ENCODE data around the gene CELSR1. TPM values are rescaled to one million over a fixed set of nuclear protein-coding genes. Genes with fewer than 3 reads are reported as not detected.

Gene CELSR1
- total RNA-seq, 1 experiment from 2014 or later: 22.6 TPM

DNA sequence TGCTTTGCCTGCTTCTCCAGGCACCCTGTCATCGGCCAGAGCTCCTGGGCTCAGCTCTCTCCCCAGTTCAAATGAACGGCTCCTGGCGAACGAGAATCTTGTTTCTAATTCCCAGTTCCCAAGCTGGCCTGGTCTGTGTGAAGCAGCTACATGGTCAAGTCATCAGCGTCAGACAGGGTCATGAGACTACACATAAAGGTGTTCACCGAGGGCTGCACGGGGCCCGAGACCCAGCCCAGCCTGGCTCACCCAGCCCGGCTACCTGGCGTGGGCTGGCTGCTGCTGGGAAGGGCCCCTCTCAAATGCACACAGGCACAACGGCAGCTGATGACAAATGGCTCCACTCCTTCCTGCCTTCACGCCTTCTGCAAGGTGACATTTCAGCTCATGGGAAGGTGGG, 14.6 kb upstream of the CELSR1 start:
- Histone ChIP-seq H4K8ac (replicated peaks; ENCODE audit: insufficient read length, low read depth, low read length) (no peak overlapping the region), H4K5ac (ENCODE audit: insufficient read length, low read depth, low read length) (no peak overlapping the region), H3K9ac (ENCODE audit: extremely low read depth, insufficient read length, low read length) (no peak overlapping the region), H3K27me3 (ENCODE audit: insufficient read depth, low read length) (no peaks in the 10 kb centered on the region), H3K4me1 (ENCODE audit: insufficient read depth, low read length) (no peaks in the 10 kb centered on the region), H4K91ac (ENCODE audit: insufficient read length, low read depth, low read length) (no peak overlapping the region), H3T11ph (ENCODE audit: low read length) (no peak overlapping the region), H2BK5ac (ENCODE audit: insufficient read length, low read length) (no peak overlapping the region), H2BK120ac (ENCODE audit: low read depth, low read length, poor library complexity, severe bottlenecking) (no peak overlapping the region), H3K56ac (ENCODE audit: insufficient read length, low read depth, low read length) (no peak overlapping the region), H3K23ac (ENCODE audit: insufficient read length, low read depth, low read length) (no peak overlapping the region), H3K14ac (ENCODE audit: insufficient read depth, low read length) (no peak overlapping the region), H3K18ac (ENCODE audit: insufficient read length, low read depth, low read length) (no peak overlapping the region), H3K79me2 (ENCODE audit: insufficient read depth, low read length) (no peaks in the 10 kb centered on the region), H2AFZ (ENCODE audit: low read length) (no peak overlapping the region), H2BK12ac (ENCODE audit: insufficient read length, low read depth, low read length) (no peak overlapping the region), H2BK15ac (ENCODE audit: low read depth, low read length) (no peak overlapping the region), H2AK5ac (ENCODE audit: insufficient read length, low read length) (no peak overlapping the region), H3K9me3 (ENCODE audit: control insufficient read depth, low read depth, low read length) (no peaks in the 10 kb centered on the region), H3K4me2 (ENCODE audit: insufficient read depth, insufficient read length, low read length) (no peak overlapping the region), H3K4ac (ENCODE audit: low read depth, low read length) (no peak overlapping the region), H3K27ac (ENCODE audit: insufficient read length, low read depth, low read length) (no peak overlapping the region), H4K20me1 (ENCODE audit: control insufficient read depth, insufficient read depth, insufficient read length) (no peaks in the 10 kb centered on the region), H2BK20ac (ENCODE audit: low read depth, low read length, poor library complexity, severe bottlenecking) (no peak overlapping the region), H3K23me2 (ENCODE audit: insufficient read length, low read depth, low read length, poor library complexity, severe bottlenecking) (no peaks in the 10 kb centered on the region), H3K79me1 (ENCODE audit: insufficient read depth, low read depth, low read length, poor library complexity, severe bottlenecking) (no peaks in the 10 kb centered on the region)
- Mint-ChIP-seq H3K27ac (no peak overlapping the region), H3K27me3 (ENCODE audit: low read depth) (peaks cover 36% of the 10 kb centered on the region), H3K4me3 (no peak overlapping the region), H3K9me3 (peaks cover 4 to 6% of the 10 kb centered on the region in 2 experiments), H3K36me3 (ENCODE audit: insufficient read depth in 1 of 3, low read depth in 3 of 3) (peaks cover 0 to 2% (median 2%) of the 10 kb centered on the region in 3 experiments; a peak in 1 of 7 replicates), H3K4me1 (peaks cover 4 to 7% of the 10 kb centered on the region in 2 experiments; a peak in 3 of 4 replicates)
- no peak for DNase-seq
- TF ChIP-seq, protein P1, sequence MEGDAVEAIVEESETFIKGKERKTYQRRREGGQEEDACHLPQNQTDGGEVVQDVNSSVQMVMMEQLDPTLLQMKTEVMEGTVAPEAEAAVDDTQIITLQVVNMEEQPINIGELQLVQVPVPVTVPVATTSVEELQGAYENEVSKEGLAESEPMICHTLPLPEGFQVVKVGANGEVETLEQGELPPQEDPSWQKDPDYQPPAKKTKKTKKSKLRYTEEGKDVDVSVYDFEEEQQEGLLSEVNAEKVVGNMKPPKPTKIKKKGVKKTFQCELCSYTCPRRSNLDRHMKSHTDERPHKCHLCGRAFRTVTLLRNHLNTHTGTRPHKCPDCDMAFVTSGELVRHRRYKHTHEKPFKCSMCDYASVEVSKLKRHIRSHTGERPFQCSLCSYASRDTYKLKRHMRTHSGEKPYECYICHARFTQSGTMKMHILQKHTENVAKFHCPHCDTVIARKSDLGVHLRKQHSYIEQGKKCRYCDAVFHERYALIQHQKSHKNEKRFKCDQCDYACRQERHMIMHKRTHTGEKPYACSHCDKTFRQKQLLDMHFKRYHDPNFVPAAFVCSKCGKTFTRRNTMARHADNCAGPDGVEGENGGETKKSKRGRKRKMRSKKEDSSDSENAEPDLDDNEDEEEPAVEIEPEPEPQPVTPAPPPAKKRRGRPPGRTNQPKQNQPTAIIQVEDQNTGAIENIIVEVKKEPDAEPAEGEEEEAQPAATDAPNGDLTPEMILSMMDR (conservative IDR thresholded peaks at IDR 0.05): no peak
- no CpG with 5 or more reads among the region's 12 CpGs for WGBS (ENCODE audit: extremely low coverage, insufficient read length, low lambda C conversion rate)

All from H9 (cell line).